ENCODE measurements around the gene EXOSC10. TPM values are rescaled to one million over a fixed set of nuclear protein-coding genes. Genes with fewer than 3 reads are reported as not detected.

The EXOSC10 gene
- total RNA-seq, 6 experiments from 2014 or later: 40.1 to 49.4 (median 47.5) TPM

DNA sequence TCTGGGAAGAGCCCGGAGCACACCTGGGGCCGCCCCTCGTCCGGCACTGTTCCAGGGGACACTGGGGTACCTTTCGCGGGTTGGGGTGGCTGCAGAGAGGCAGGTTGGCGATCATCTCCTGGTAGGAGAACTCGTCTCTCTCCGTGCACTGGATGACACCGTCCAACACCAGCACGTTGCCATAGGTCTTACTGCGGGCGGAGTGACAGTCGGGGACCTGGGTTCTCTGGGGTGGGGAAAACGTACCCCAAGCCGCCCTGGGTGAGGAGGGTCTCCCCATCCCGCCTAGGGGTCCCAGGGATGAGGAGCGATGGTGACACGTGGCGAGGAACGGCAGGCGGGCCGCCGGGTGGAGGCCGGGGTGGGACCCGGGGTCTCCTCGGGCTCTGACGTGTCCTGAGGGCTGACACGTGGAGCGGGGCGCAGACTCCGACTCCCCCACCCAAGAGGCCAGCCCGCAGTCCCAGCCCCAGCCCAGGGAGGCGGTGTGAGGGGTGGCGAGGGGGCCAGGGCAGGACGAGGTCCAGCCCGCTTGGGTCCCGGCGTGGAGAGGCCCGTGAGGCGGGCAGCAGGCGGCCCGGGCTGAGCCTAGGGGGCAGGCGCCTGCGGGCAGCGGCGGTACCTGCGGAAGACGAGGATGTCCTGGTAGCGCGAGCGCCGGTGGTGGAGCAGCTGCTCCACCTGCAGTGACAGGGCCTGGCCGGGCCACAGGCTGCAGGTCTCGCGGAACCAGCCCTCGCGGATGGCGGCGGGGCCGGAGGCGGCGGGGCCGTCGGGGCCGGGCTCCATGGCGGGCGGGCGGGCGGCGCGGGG lies 40.3 kb downstream of the EXOSC10 start:
- Mint-ChIP-seq H3K27me3 (ENCODE audit: insufficient read depth) (no peaks in the 10 kb centered on the region; the same call in 1 of the 2 replicates), H3K4me1 (ENCODE audit: low read depth) (peaks cover 18% of the 10 kb centered on the region)
- no peak for DNase-seq

DNA sequence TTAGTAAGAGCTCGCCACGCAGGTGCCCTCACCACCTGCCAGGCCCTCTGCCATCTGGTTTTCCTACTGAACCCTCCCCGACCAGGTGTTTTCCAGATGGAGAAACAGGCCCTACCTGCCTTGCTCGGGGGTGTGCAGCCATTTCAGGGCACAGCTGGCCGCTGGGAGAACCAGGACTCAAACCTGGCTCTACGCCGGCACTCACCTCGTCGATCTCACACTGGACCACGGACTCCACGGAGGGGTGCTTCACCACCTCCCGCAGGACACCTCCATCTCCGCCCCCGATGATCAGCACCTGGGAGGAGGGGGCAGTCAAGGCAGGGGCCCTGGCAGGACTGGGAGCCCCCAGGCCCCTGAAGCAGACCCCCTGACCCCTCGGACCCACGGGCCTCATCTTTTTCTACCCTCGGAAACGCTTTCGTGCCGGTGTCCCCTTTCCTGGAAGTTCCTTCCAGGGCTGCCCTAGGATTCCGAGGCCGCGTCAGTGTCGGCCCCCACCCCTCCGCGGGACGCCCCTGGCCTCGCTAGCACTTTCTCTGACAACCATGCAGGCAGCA lies 41.0 kb downstream of the EXOSC10 start:
- DNase-seq: no peak

More for the DNA sequence above, 40.3 kb downstream of the EXOSC10 start:
- peaks cover 22% of the 10 kb centered on the region for H3K36me3 Mint-ChIP-seq (ENCODE audit: low read depth)
- H3K9me3 Mint-ChIP-seq: no peaks in the 10 kb centered on the region
- H3K27ac Mint-ChIP-seq: peak overlapping the region; percentile 74
- TF ChIP-seq, protein P1, sequence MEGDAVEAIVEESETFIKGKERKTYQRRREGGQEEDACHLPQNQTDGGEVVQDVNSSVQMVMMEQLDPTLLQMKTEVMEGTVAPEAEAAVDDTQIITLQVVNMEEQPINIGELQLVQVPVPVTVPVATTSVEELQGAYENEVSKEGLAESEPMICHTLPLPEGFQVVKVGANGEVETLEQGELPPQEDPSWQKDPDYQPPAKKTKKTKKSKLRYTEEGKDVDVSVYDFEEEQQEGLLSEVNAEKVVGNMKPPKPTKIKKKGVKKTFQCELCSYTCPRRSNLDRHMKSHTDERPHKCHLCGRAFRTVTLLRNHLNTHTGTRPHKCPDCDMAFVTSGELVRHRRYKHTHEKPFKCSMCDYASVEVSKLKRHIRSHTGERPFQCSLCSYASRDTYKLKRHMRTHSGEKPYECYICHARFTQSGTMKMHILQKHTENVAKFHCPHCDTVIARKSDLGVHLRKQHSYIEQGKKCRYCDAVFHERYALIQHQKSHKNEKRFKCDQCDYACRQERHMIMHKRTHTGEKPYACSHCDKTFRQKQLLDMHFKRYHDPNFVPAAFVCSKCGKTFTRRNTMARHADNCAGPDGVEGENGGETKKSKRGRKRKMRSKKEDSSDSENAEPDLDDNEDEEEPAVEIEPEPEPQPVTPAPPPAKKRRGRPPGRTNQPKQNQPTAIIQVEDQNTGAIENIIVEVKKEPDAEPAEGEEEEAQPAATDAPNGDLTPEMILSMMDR (IDR thresholded peaks at IDR 0.05): no peak
- H3K4me3 Mint-ChIP-seq: peak overlapping the region; percentile 94

DNA sequence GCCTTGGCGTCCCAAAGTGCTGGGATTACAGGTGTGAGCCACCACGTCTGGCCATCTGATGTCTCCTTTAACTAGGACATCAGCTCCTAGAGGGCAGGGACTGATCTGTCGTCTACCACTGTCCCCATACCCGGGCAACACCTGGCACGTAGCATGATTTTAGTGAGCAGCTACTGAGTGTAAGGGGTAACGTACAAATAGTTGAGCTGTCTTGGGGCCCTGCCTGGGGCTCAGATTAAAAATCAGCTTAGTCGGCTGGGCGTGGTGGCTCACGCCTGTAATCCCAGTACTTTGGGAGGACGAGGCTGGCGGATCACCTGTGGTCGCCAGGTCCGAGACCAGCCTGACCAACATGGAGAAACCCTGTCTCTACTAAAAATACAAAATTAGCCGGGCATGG lies 41.6 kb downstream of the EXOSC10 start:
- TF ChIP-seq, protein P1 (IDR thresholded peaks at IDR 0.05): no peak
- Mint-ChIP-seq H3K36me3 (ENCODE audit: low read depth) (peaks cover 22% of the 10 kb centered on the region), H3K27me3 (ENCODE audit: insufficient read depth) (peaks cover 1% of the 10 kb centered on the region), H3K4me1 (ENCODE audit: low read depth) (peaks cover 18% of the 10 kb centered on the region), H3K27ac (no peak overlapping the region), H3K9me3 (no peaks in the 10 kb centered on the region), H3K4me3 (peak overlapping the region; percentile 94)
- no peak for DNase-seq

More for the DNA sequence above, 41.0 kb downstream of the EXOSC10 start:
- Mint-ChIP-seq H3K27me3 (ENCODE audit: insufficient read depth) (no peaks in the 10 kb centered on the region; the same call in 1 of the 2 replicates), H3K4me1 (ENCODE audit: low read depth) (peaks cover 18% of the 10 kb centered on the region), H3K4me3 (peak overlapping the region; percentile 94), H3K27ac (peak overlapping the region; percentile 74), H3K9me3 (no peaks in the 10 kb centered on the region), H3K36me3 (ENCODE audit: low read depth) (peaks cover 22% of the 10 kb centered on the region)
- TF ChIP-seq, protein P1 (IDR thresholded peaks at IDR 0.05): no peak

DNA sequence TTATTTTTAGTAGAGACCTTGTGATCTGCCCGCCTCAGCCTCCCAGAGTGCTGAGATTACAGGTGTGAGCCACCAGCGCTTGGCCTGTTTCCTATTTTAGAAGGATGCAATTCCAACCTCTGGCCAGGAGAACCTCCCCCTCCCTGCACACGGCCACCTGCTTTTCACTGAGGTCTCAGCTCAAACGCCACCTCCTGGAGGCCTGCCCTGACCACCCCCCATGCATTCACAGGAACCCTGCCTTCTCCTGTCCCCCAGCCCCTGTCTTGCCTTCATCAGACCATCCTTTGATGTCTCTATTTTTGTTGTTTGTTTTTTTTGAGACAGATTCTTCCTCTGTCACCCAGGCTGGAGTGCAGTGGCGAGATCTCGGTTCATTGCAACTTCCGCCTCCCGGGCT lies 42.2 kb downstream of the EXOSC10 start:
- Mint-ChIP-seq H3K27me3 (ENCODE audit: insufficient read depth) (peaks cover 4% of the 10 kb centered on the region), H3K4me3 (peak overlapping the region; percentile 56), H3K36me3 (ENCODE audit: low read depth) (peaks cover 22% of the 10 kb centered on the region), H3K27ac (no peak overlapping the region), H3K4me1 (ENCODE audit: low read depth) (peaks cover 18% of the 10 kb centered on the region), H3K9me3 (no peaks in the 10 kb centered on the region)
- DNase-seq: no peak
- TF ChIP-seq, protein P1 (IDR thresholded peaks at IDR 0.05): no peak

DNA sequence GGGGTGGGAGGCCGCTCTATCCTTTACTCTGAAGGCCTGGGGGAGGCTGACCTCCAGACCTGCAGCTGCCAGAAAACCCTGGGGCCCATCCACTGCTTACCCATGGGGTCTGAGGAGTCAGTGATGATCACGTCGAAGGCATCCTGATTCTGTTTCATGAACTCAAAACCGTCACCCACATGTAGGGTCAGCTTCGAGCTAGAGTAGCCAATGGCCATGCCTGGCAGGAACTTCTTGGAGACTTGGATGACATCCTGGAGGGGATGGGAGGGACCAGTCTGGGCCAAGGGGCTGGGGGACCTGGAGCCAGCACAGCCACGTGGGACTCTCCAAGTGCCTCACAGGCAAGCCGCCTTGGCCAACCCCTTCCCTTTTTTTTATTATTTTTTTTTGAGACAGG lies 43.2 kb downstream of the EXOSC10 start:
- Mint-ChIP-seq H3K36me3 (ENCODE audit: low read depth) (peaks cover 16% of the 10 kb centered on the region), H3K4me1 (ENCODE audit: low read depth) (peaks cover 12% of the 10 kb centered on the region), H3K4me3 (no peak overlapping the region), H3K27me3 (ENCODE audit: insufficient read depth) (peaks cover 4% of the 10 kb centered on the region), H3K27ac (no peak overlapping the region), H3K9me3 (no peaks in the 10 kb centered on the region)
- no peak for DNase-seq
- TF ChIP-seq, protein P1 (IDR thresholded peaks at IDR 0.05): no peak

All from HFFc6 (cell line).